Gastroesophageal sphincter (tissue), 3 donors: ENCODE results near the gene DNAH10.

Experiments
- CTCF ChIP-seq, 4 experiments: fragments of 200-600 bp in 2 of 4; fragments of 450-650 bp in 2 of 4; sonication (generic) in 1 of 4; IDR thresholded peaks; one replicate each; pipeline ENCODE4 v1.5.1; 2017 to 2019; ENCODE audit warnings: antibody characterized with exemption in 4 of 4, mild to moderate bottlenecking in 2 of 4, moderate library complexity in 2 of 4
- POLR2A ChIP-seq, 2 donors: fragments of 450-650 bp; IDR thresholded peaks; one replicate each; pipeline ENCODE4 v1.6.1; 2017; ENCODE audit warnings: antibody characterized with exemption in 2 of 2, mild to moderate bottlenecking in 2 of 2, moderate library complexity in 1 of 2

- TF ChIP-seq POLR2A (IDR thresholded peaks at IDR 0.05) (no peak), CTCF (IDR thresholded peaks at IDR 0.05) (no peak)
Measured at GRCh38 chr12:123896767-123897166, 134.7 kb downstream of the DNAH10 start.
